HG03457 (cell line): Measurements from ENCODE around the gene GRIK3.

Experiments used
- ATAC-seq: cut with Tn5 transposase; IDR thresholded peaks from one replicate; pipeline ENCODE4 v1.9.1; 2021; ENCODE audit warnings: moderate number of reproducible peaks; ENCODE audit not compliant: unreplicated experiment

GRIK3 gene

GRCh38 chr1:36859926-36860325, 174.4 kb downstream of the GRIK3 start:
- ATAC-seq, result no peak

- ATAC-seq, result no peak
Measured at GRCh38 chr1:36858981-36859380, 175.3 kb downstream of the GRIK3 start.

- ATAC-seq, result no peak
Measured at GRCh38 chr1:36858553-36858952, 175.8 kb downstream of the GRIK3 start.

GRCh38 chr1:36857754-36858153, 176.6 kb downstream of the GRIK3 start:
- no peak for ATAC-seq

GRCh38 chr1:36855699-36856494, 178.4 kb downstream of the GRIK3 start:
- no peak for ATAC-seq

- ATAC-seq, result no peak
Measured at GRCh38 chr1:36853638-36854037, 180.7 kb downstream of the GRIK3 start.

- ATAC-seq, result no peak
Measured at GRCh38 chr1:36852586-36852985, 181.7 kb downstream of the GRIK3 start.

- no peak for ATAC-seq
Measured at GRCh38 chr1:36851595-36851994, 182.7 kb downstream of the GRIK3 start.

- no peak for ATAC-seq
Measured at GRCh38 chr1:36851087-36851486, 183.2 kb downstream of the GRIK3 start.

GRCh38 chr1:36849956-36850355, 184.4 kb downstream of the GRIK3 start:
- ATAC-seq, result no peak

- no peak for ATAC-seq
Measured at GRCh38 chr1:36847761-36848160, 186.6 kb downstream of the GRIK3 start.

GRCh38 chr1:36847186-36847585, 187.1 kb downstream of the GRIK3 start:
- no peak for ATAC-seq

- ATAC-seq, result no peak
Measured at GRCh38 chr1:36846357-36846756, 188.0 kb downstream of the GRIK3 start.

GRCh38 chr1:36845802-36846201, 188.5 kb downstream of the GRIK3 start:
- ATAC-seq, result no peak

- ATAC-seq, result no peak
Measured at GRCh38 chr1:36844917-36845316, 189.4 kb downstream of the GRIK3 start.

- no peak for ATAC-seq
Measured at GRCh38 chr1:36843906-36844610, 190.3 kb downstream of the GRIK3 start.

- ATAC-seq, result no peak
Measured at GRCh38 chr1:36843027-36843426, 191.3 kb downstream of the GRIK3 start.

GRCh38 chr1:36842448-36842847, 191.9 kb downstream of the GRIK3 start:
- no peak for ATAC-seq

- no peak for ATAC-seq
Measured at GRCh38 chr1:36839485-36839884, 194.8 kb downstream of the GRIK3 start.

GRCh38 chr1:36838888-36839287, 195.4 kb downstream of the GRIK3 start:
- no peak for ATAC-seq

- no peak for ATAC-seq
Measured at GRCh38 chr1:36836916-36837315, 197.4 kb downstream of the GRIK3 start.

- no peak for ATAC-seq
Measured at GRCh38 chr1:36836196-36836883, 198.0 kb downstream of the GRIK3 start.
